ENCODE results near the gene RNF175. TPM values are rescaled to one million over a fixed set of nuclear protein-coding genes. Genes with fewer than 3 reads are reported as not detected.
"Not testable (repeated sequence)": the region's sequence is repeated elsewhere in the genome, so short reads cannot be mapped to it uniquely, and the experiment has no call there.

Gene RNF175
- total RNA-seq, 2 experiments from 2014 or later: not detected

DNA sequence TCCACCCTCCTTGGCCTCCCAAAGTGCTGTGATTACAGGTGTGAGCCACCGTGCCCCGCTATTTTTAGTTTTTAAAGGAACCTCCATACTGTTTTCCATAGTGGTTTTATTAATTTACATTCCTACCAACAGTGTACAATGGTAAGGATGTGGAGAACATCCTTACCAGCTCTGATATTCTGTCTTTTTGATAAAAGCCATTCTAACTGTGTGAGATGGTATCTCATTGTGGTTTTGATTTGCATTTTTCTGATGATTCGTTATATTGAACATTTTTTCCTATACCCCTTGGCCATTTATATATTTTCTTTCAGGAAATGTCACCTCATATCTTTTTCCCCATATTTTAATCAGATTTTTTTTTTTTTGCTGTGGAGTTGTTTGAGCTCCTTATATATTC lies 90.0 kb downstream of the RNF175 start:
- POLR2A ChIA-PET: no interaction called here
- Mint-ChIP-seq H3K4me3 (no peak overlapping the region), H3K27me3 (peaks cover 10% of the 10 kb centered on the region), H3K36me3 (ENCODE audit: low read depth) (no peaks in the 10 kb centered on the region), H3K4me1 (ENCODE audit: low read depth) (peaks cover 6% of the 10 kb centered on the region), H3K27ac (no peak overlapping the region), H3K9me3 (peaks cover 3% of the 10 kb centered on the region)
- CTCF ChIA-PET: interaction anchor here (2.0 kb wide), 1 partner anchor 20 kb away, joined by 5 read pairs; no protein-coding TSS in a partner anchor
- TF ChIP-seq, protein P1, sequence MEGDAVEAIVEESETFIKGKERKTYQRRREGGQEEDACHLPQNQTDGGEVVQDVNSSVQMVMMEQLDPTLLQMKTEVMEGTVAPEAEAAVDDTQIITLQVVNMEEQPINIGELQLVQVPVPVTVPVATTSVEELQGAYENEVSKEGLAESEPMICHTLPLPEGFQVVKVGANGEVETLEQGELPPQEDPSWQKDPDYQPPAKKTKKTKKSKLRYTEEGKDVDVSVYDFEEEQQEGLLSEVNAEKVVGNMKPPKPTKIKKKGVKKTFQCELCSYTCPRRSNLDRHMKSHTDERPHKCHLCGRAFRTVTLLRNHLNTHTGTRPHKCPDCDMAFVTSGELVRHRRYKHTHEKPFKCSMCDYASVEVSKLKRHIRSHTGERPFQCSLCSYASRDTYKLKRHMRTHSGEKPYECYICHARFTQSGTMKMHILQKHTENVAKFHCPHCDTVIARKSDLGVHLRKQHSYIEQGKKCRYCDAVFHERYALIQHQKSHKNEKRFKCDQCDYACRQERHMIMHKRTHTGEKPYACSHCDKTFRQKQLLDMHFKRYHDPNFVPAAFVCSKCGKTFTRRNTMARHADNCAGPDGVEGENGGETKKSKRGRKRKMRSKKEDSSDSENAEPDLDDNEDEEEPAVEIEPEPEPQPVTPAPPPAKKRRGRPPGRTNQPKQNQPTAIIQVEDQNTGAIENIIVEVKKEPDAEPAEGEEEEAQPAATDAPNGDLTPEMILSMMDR (IDR thresholded peaks at IDR 0.05): no peak
- DNase-seq (no peak), ATAC-seq (no peak)
- intact Hi-C loops (cut with micrococcal nuclease): no loop called here

DNA sequence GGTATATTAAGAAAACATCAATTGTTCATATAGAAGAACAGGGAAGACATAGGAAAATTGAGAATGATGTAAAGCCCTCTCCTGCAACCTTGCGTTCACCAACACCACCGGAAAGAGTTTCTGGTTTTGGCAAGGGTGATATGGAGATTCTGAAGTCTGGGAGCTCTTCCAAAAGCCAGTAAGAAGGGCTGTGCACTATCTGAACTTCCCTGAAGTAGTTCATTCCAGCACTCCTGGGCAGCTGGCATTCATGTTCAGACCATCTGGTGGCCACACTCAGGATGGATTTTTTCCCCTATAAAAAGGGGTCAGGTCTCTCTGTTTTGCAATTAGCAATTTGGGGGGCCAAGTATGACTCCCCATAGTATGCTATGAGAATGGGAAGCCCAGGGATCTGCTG lies 91.2 kb downstream of the RNF175 start:
- ATAC-seq: no peak
- Mint-ChIP-seq H3K9me3 (peaks cover 2% of the 10 kb centered on the region), H3K27me3 (peaks cover 6% of the 10 kb centered on the region), H3K36me3 (ENCODE audit: low read depth) (no peaks in the 10 kb centered on the region), H3K4me1 (ENCODE audit: low read depth) (peaks cover 6% of the 10 kb centered on the region), H3K27ac (no peak overlapping the region), H3K4me3 (no peak overlapping the region)
- intact Hi-C loops (cut with micrococcal nuclease): no loop called here
- CTCF ChIA-PET: no interaction called here
- POLR2A ChIA-PET: no interaction called here
- DNase-seq: no peak
- TF ChIP-seq, protein P1 (IDR thresholded peaks at IDR 0.05): no peak

DNA sequence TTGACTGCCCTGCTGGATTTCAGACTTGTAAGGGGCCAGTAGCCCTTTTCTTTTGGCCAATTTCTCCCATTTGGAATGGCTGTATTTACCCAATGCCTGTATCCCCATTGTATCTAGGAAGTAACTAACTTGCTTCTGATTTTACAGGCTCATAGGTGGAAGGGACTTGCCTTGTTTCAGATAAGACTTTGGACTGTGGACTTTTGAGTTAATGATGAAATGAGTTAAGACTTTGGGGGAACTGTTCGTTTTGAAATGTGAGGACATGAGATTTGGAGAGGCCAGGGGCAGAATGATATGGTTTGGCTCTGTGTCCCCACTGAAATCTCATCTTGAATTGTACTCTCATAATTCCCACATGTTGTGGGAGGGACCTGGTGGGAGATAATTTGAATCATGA lies 93.3 kb downstream of the RNF175 start:
- DNase-seq; intact Hi-C loops (cut with micrococcal nuclease); POLR2A ChIA-PET; H3K9me3 Mint-ChIP-seq; H3K27me3 Mint-ChIP-seq; H3K4me3 Mint-ChIP-seq; H3K36me3 Mint-ChIP-seq (ENCODE audit: low read depth); CTCF ChIA-PET; ATAC-seq; H3K4me1 Mint-ChIP-seq (ENCODE audit: low read depth); H3K27ac Mint-ChIP-seq: not testable (repeated sequence)

DNA sequence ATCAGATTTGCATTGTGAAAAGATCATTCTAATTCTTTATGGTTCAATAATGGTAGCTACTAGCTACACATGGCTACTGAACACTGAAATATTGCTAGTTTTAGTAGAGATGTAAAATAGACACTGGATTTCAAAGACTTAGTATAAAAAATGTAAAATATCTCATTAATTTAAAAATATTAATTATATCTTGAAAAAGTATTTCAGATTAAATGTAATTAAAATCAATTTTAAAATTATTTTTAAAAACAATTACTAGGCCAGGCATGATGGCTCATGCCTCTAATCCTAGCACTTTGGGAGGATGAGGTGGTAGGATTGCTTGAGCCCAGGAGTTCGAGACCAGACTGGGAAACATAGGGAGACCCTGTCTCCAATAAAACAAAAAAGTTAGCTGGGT lies 96.2 kb downstream of the RNF175 start:
- TF ChIP-seq, protein P1 (IDR thresholded peaks at IDR 0.05): no peak
- POLR2A ChIA-PET: interaction anchor here (0.9 kb wide), 1 partner anchor 63 kb away, joined by 3 read pairs; no protein-coding TSS in a partner anchor
- Mint-ChIP-seq H3K36me3 (ENCODE audit: low read depth) (no peaks in the 10 kb centered on the region), H3K27ac (no peak overlapping the region), H3K4me1 (ENCODE audit: low read depth) (no peaks in the 10 kb centered on the region), H3K9me3 (no peaks in the 10 kb centered on the region), H3K27me3 (peaks cover 4% of the 10 kb centered on the region), H3K4me3 (no peak overlapping the region)
- CTCF ChIA-PET: interaction anchor here (1.9 kb wide), 1 partner anchor 86 kb away, joined by 10 read pairs; no protein-coding TSS in a partner anchor
- intact Hi-C loops (cut with micrococcal nuclease): no loop called here
- ATAC-seq (no peak), DNase-seq (no peak)

DNA sequence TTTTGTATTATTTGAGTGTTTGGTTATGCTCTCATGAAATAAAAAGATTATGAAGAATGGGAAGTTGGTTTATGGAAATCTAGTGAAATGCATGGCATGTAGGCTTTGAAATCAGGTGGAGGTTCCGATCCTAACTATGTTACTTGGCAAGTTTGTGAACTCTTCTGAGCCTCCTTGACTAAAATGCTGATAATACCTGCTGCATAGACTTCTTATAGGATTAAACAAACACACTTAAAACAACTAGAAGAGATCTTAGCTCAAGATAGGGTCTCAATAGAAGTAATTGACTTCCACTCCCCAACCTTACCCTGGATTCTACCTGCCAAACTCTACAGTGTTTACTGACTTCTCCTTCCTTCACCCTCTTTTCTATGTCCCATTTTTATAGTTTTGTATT lies 97.9 kb downstream of the RNF175 start:
- no peaks in the 10 kb centered on the region for H3K27me3 Mint-ChIP-seq
- ATAC-seq (no peak), DNase-seq (no peak)
- no peak overlapping the region for H3K4me3 Mint-ChIP-seq
- H3K9me3 Mint-ChIP-seq: no peaks in the 10 kb centered on the region
- no peak overlapping the region for H3K27ac Mint-ChIP-seq
- ChIA-PET POLR2A (no interaction called here), CTCF (no interaction called here)
- intact Hi-C loops (cut with micrococcal nuclease): no loop called here
- H3K4me1 Mint-ChIP-seq (ENCODE audit: low read depth): no peaks in the 10 kb centered on the region
- TF ChIP-seq, protein P1 (IDR thresholded peaks at IDR 0.05): no peak
- no peaks in the 10 kb centered on the region for H3K36me3 Mint-ChIP-seq (ENCODE audit: low read depth)
